Endothelial cell of umbilical vein (primary cell): ENCODE data around the gene POU6F2. TPM values are rescaled to one million over a fixed set of nuclear protein-coding genes. Genes with fewer than 3 reads are reported as not detected.

ENCODE experiments used
- BruUV-seq: library from RNA; stranded (reverse); fragments of 400-500 nt; replicated peaks from 2 replicates; lab custom pipeline; 2021; lab: Mats Ljungman, UMichigan
- CTCF ChIA-PET: fragments of 300-600, 350-600 bp; sonication (Branson Sonifier 250); formaldehyde crosslinking; loops from one replicate; lab custom pipeline; 2021; ENCODE audit warnings: antibody characterized with exemption, inconsistent platforms; lab: Charles Lee
- POLR2A ChIA-PET: fragments of 300-600, 350-600 bp; sonication (Branson Sonifier 250); formaldehyde crosslinking; loops from one replicate; lab custom pipeline; 2021; ENCODE audit warnings: antibody characterized with exemption, inconsistent platforms; lab: Charles Lee
- DNase-seq: peaks from one replicate; pipeline ENCODE4 v3.0.0-alpha.2; 2011; ENCODE audit warnings: low read depth, low spot score
- FAIRE-seq: peaks from 2 replicates; lab custom pipeline; 2011; peaks lifted over from hg19 to GRCh38; lab: Jason Lieb, UNC
- H2AFZ ChIP-seq: 2 replicates; pipeline ENCODE4 v1.6.0; 2012; ENCODE audit warnings: low read depth, low read length, control low read depth, inconsistent platforms
- H3K27ac ChIP-seq: 2 replicates; pipeline ENCODE4 v1.5.1; 2011; ENCODE audit warnings: low read depth, mild to moderate bottlenecking, control low read depth, low read length, moderate library complexity; ENCODE audit not compliant: insufficient read depth
- H3K27me3 ChIP-seq, 2 experiments: 2 replicates each; pipeline versions ENCODE4 v1.6.0 to v1.6.1; 2011; ENCODE audit warnings: low read length in 2 of 2, mixed read lengths in 1 of 2; ENCODE audit not compliant: control insufficient read depth in 2 of 2, insufficient read depth in 2 of 2
- H3K36me3 ChIP-seq, 2 experiments: 2 replicates in 1 of 2; 3 replicates in 1 of 2; pipeline ENCODE4 v1.5.1; 2011; ENCODE audit warnings: low read length in 2 of 2, mild to moderate bottlenecking in 1 of 2, moderate library complexity in 1 of 2; ENCODE audit not compliant: control insufficient read depth in 2 of 2, insufficient read depth in 2 of 2; ENCODE audit errors: extremely low read depth in 1 of 2
- H3K4me1 ChIP-seq: 3 replicates; pipeline ENCODE4 v1.5.1; 2011; ENCODE audit warnings: mild to moderate bottlenecking, low read length; ENCODE audit not compliant: control insufficient read depth, insufficient read depth; ENCODE audit errors: extremely low read depth
- H3K4me2 ChIP-seq: 2 replicates; pipeline ENCODE4 v1.6.1; 2011; ENCODE audit warnings: low read length, control low read depth, mixed read lengths; ENCODE audit not compliant: insufficient read depth
- H3K4me3 ChIP-seq, 3 experiments: fragments of 200-600 bp in 1 of 3; sonication (generic), shearing (Covaris generic) in 1 of 3; replicated peaks in 1 of 3; 2 replicates each; pipeline ENCODE4 v1.5.1; 2011 to 2016; ENCODE audit warnings: control low read depth in 3 of 3, low read length in 3 of 3, mild to moderate bottlenecking in 2 of 3, inconsistent platforms in 1 of 3, low read depth in 1 of 3, moderate library complexity in 1 of 3; ENCODE audit not compliant: insufficient read depth in 1 of 3
- H3K79me2 ChIP-seq: 2 replicates; pipeline ENCODE4 v1.6.0; 2012; ENCODE audit warnings: low read length, inconsistent platforms; ENCODE audit not compliant: control insufficient read depth, insufficient read depth
- H3K9ac ChIP-seq: replicated peaks from 2 replicates; pipeline ENCODE3; 2011; ENCODE audit warnings: low read length, control low read depth; ENCODE audit not compliant: insufficient read depth; ENCODE audit errors: extremely low read depth
- H3K9me1 ChIP-seq: replicated peaks from 3 replicates; pipeline ENCODE4 v1.6.0; 2011; ENCODE audit warnings: mild to moderate bottlenecking, low read length; ENCODE audit not compliant: control insufficient read depth, insufficient read depth; ENCODE audit errors: extremely low read depth
- H3K9me3 ChIP-seq: replicated peaks from 2 replicates; pipeline ENCODE4 v1.5.1; 2012; ENCODE audit warnings: low read length, inconsistent platforms; ENCODE audit not compliant: control insufficient read depth, insufficient read depth
- H4K20me1 ChIP-seq: replicated peaks from 2 replicates; pipeline ENCODE3; 2011; ENCODE audit warnings: mild to moderate bottlenecking, low read length; ENCODE audit not compliant: control insufficient read depth, insufficient read depth; ENCODE audit errors: extremely low read depth
- FOS ChIP-seq: IDR thresholded peaks from 2 replicates; pipeline ENCODE4 v1.6.1; 2011; ENCODE audit warnings: mild to moderate bottlenecking, low read length, moderate library complexity, borderline replicate concordance; ENCODE audit not compliant: insufficient read depth
- GATA2 ChIP-seq: IDR thresholded peaks from 2 replicates; pipeline ENCODE4 v1.7.0; 2011; ENCODE audit warnings: low read depth, mild to moderate bottlenecking, moderate library complexity, mixed read lengths, low read length; ENCODE audit not compliant: insufficient read length, insufficient read depth
- JUN ChIP-seq: IDR thresholded peaks from 2 replicates; pipeline ENCODE4 v1.6.1; 2011; ENCODE audit warnings: borderline replicate concordance, low read depth; ENCODE audit not compliant: insufficient read length, insufficient read depth
- MYC ChIP-seq: IDR thresholded peaks from one replicate; pipeline ENCODE4 v1.6.1; 2011; ENCODE audit warnings: mild to moderate bottlenecking, low read depth, low read length
- POLR2A ChIP-seq: IDR thresholded peaks from 2 replicates; pipeline ENCODE4 v1.6.1; 2012; ENCODE audit warnings: low read depth, mild to moderate bottlenecking, control low read depth, low read length
- POLR2AphosphoS5 ChIP-seq: IDR thresholded peaks from 2 replicates; pipeline ENCODE4 v1.6.1; 2012; ENCODE audit warnings: low read depth, mild to moderate bottlenecking, control low read depth, low read length, moderate library complexity; ENCODE audit not compliant: insufficient read depth
- dilution Hi-C: fragments of 300-500 bp; cut with MboI; formaldehyde crosslinking; loops from one replicate; pipeline ENCODE4 v1.15.0; 2019; ENCODE audit warnings: low sequenced_read_pairs; ENCODE audit not compliant: extremely low pct_ligation_motif_present
- intact Hi-C: fragments of 100-400 bp; cut with micrococcal nuclease; formaldehyde crosslinking; loops from one replicate; pipeline ENCODE4 v1.10.0; 2022
- polyA plus RNA-seq, 4 experiments: library from polyadenylated mRNA; depleted of rRNA in 3 of 4; stranded (reverse) in 3 of 4; unstranded in 1 of 4; fragments of >200 nt; gene quantifications; 2 replicates each; pipeline versions ENCODE4 v1.2.1 to v1.2.3, GENCODE V29; 2011 to 2012; ENCODE audit warnings: missing spikeins in 1 of 4
- total RNA-seq: library from RNA; stranded (reverse); gene quantifications from 2 replicates; pipeline ENCODE4 v1.2.3, GENCODE V29; 2021
- TF ChIP-seq, protein P1 (sequence below), 2 donors: IDR thresholded peaks; 1 replicate in 1 of 2; 2 replicates in 1 of 2; pipeline ENCODE4 v1.5.1; 2011; ENCODE audit warnings: low read length in 2 of 2, mild to moderate bottlenecking in 2 of 2, moderate library complexity in 2 of 2, control low read depth in 1 of 2, inconsistent platforms in 1 of 2, low read depth in 1 of 2; ENCODE audit not compliant: insufficient read depth in 1 of 2; ENCODE audit errors: extremely low read depth in 1 of 2

POU6F2 gene
- total and polyA plus RNA-seq, 2 donors (not counting 3 experiments of a cell fraction or from before 2014, with no cell fraction given): 0.29 TPM; not detected in 1

DNA sequence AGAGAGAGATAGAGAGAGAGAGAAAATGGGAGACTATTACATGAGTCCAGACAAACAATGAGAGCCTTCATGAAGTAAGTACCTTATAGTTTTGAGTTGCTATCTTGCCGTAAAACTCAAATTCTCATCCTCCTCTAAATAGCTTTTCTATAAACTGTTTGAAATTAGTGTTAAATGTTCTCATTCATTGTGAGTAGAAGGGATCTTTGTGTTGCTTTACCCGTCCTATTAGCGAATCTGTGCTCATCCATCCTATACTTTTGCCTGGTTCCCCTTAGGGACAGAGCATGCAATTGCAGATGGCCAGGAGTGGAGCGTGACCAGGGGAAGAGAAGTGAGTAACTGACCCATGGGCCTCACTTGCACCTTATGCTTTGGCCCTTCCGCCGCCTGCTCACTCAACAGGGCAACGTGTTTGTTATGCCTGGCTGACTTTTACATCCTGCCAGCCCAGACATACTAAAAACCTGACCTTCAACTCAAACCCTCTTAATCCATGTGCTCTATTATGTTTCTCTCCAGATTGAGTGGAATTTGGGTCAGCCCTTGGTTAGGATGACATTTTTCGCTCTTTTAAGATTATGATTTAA lies 344.3 kb downstream of the POU6F2 start:
- ChIA-PET CTCF (interaction anchor here (1.0 kb wide), 1 partner anchor 32 kb away, joined by 3 read pairs; no protein-coding TSS in a partner anchor), POLR2A (no interaction called here)
- no peaks in the 10 kb centered on the region for H3K9me1 ChIP-seq
- no peaks in the 10 kb centered on the region for H3K4me1 ChIP-seq
- H3K9me3 ChIP-seq: no peaks in the 10 kb centered on the region
- H4K20me1 ChIP-seq: no peaks in the 10 kb centered on the region
- no peaks in the 10 kb centered on the region for H3K36me3 ChIP-seq
- intact Hi-C loops (no loop called here), dilution Hi-C loops (no loop called here)
- H3K27me3 ChIP-seq: no peaks in the 10 kb centered on the region
- TF ChIP-seq MYC (no peak), POLR2AphosphoS5 (no peak), FOS (no peak), POLR2A (no peak), GATA2 (no peak), JUN (no peak)
- TF ChIP-seq, protein P1, sequence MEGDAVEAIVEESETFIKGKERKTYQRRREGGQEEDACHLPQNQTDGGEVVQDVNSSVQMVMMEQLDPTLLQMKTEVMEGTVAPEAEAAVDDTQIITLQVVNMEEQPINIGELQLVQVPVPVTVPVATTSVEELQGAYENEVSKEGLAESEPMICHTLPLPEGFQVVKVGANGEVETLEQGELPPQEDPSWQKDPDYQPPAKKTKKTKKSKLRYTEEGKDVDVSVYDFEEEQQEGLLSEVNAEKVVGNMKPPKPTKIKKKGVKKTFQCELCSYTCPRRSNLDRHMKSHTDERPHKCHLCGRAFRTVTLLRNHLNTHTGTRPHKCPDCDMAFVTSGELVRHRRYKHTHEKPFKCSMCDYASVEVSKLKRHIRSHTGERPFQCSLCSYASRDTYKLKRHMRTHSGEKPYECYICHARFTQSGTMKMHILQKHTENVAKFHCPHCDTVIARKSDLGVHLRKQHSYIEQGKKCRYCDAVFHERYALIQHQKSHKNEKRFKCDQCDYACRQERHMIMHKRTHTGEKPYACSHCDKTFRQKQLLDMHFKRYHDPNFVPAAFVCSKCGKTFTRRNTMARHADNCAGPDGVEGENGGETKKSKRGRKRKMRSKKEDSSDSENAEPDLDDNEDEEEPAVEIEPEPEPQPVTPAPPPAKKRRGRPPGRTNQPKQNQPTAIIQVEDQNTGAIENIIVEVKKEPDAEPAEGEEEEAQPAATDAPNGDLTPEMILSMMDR (IDR thresholded peaks at IDR 0.05; ENCODE audit: extremely low read depth in 1 of 2, insufficient read depth in 1 of 2, low read depth in 1 of 2, low read length in 2 of 2): no peak
- FAIRE-seq: no peak
- H3K9ac ChIP-seq: no peak overlapping the region
- no peak overlapping the region for H3K27ac ChIP-seq
- no peak overlapping the region for H3K4me3 ChIP-seq
- no peak overlapping the region for H2AFZ ChIP-seq
- no peak overlapping the region for H3K4me2 ChIP-seq
- DNase-seq: no peak
- no TSS peak for BruUV-seq
- H3K79me2 ChIP-seq: no peaks in the 10 kb centered on the region
